ENCODE data around the gene VRK1.
A peak's percentile ranks its signal among the peaks of the same experiment; 100 is the strongest.
"Not testable (repeated sequence)": the region's sequence is repeated elsewhere in the genome, so short reads cannot be mapped to it uniquely, and the experiment has no call there.

Gene VRK1

GRCh38 chr14:96796851-96797581 lies at the start of gene VRK1:
TSS of gene VRK1 (plus strand) at chr14:96797382. CDS start at chr14:96833472, 36,090 bp downstream.
- DNase-seq: peak; percentile 86

DNA sequence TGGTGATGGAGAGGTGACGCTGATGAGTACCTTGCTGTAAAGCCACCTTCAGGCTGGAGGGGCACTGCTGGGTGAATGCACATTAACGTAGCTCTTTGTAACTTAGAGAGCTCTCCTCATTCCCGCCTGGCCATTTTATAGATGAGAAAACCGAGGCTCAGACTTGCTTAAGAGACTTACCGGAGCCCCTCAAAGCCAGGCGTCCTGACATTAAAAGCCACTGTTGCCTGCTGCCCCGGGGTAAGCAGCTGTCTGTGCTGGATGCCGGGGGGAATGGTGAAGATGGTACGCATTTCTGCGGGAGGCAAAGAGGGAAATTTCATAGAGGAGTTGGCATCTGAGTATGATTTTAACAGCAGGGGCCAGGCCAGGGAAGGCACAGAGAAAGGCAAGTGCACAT lies 49.6 kb upstream of the VRK1 start:
- DNase-seq: no peak

- no peak for DNase-seq
Measured at GRCh38 chr14:96748362-96748761, 48.8 kb upstream of the VRK1 start.

DNA sequence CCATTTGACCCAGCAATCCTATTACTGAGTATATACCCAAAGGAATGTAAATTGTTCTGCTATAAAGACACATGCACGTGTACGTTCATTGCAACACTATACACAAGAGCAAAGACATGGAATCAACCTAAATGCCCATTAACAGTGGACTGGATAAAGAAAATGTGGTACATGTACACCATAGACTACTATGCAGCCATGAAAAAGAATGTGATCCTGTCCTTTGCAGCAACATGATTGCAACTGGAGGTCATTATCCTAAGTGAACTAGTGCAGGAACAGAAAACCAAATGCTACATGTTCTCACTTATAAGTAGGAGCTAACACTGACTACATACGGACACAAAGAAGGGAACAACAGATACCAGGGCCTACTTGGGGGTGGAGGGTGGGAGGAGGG lies 45.7 kb upstream of the VRK1 start:
- no peak for DNase-seq

DNA sequence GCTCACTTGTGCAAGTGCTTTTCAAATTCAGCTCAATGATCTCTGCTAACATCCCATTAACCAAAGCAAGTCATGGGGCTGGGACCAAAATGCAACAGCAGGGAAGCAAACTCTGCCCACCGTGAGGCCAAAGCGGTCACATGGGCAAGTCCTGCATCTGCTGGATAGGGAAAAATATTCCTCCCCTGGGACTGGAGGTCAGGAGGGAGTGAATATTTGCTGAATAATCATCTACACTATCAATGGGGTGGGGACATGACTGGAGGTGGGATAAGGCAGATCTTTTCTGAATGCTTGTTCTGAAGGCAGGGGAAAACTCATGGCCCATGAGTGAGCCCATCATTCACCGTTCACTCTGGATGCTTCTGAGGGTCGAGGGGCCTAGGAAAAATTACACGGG lies 45.1 kb upstream of the VRK1 start:
- no peak for DNase-seq

DNA sequence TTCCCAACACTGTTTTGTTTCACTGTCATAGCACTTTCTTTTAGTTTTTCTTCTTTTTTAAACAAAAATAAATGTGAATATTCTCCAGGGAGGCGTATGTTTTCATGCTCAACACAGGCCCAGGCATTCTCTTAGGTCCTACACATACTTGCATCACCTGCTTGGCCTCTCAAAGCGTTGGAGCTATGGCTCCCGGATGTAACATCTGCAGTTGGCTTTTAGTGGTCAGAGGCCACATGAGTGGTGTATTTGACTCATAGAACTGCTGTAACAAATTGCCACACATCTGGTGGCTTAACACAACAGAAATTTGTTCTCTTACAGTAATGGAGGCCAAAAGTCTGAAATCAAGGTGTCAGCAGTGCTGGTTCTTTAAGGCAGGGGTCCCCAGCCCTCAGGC lies 44.6 kb upstream of the VRK1 start:
- DNase-seq: no peak

- no peak for DNase-seq
Measured at GRCh38 chr14:96754162-96754844, 42.9 kb upstream of the VRK1 start.

GRCh38 chr14:96754845-96755184 lies 42.4 kb upstream of the VRK1 start:
- DNase-seq: no peak

DNA sequence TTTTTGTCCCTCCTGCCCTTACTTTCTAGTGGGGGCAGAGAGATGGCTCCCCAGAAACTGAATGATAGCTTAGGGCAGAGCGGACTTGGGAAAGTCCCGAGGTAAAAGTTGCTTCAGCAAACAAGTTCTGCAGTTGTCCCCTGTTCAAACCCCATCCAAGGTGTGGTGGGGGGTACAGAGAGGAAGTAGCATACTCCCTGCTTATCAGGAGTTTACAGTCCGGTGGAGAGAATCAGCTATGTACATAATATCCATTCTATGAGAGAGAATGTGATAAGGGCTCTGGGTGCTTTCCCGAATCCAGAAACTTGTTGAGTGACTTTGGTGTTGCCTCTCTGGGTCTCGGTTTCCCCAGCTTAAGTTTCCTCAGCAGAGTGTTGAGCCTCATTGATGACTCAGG lies 40.4 kb upstream of the VRK1 start:
- no peak for DNase-seq

- no peak for DNase-seq
Measured at GRCh38 chr14:96757456-96757855, 39.7 kb upstream of the VRK1 start.

DNA sequence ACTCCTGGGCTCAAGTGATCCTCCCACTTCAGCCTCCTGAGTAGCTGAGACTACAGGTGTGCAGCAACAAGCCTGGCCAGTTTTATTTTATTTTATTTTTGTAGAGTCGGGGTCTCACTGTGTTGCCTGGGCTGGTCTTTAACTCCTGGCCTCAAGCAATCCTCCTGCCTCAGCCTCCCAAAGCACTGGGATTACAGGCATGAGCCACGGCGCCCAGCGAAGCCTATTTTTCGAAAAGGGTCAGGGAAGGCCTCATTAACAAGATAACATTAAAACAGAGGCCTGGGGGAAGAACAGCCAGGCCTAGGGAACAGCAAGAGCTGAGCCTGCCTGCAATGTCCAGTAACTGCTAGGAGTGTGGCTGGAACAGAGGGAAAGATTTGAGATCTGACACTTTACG lies 36.1 kb upstream of the VRK1 start:
- no peak for DNase-seq

GRCh38 chr14:96762650-96763049 lies 34.5 kb upstream of the VRK1 start:
- DNase-seq: no peak

GRCh38 chr14:96764012-96764411 lies 33.2 kb upstream of the VRK1 start:
- DNase-seq: no peak

DNA sequence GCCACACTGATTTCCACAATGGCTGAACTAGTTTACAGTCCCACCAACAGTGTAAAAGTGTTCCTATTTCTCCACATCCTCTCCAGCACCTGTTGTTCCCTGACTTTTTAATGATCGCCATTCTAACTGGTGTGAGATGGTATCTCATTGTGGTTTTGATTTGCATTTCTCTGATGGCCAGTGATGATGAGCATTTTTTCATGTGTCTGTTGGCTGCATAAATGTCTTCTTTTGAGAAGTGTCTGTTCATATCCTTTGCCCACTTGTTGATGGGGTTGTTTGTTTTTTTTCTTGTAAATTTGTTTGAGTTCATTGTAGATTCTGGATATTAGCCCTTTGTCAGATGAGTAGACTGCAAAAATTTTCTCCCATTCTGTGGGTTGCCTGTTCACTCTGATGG lies 32.0 kb upstream of the VRK1 start:
- DNase-seq: not testable (repeated sequence)

DNA sequence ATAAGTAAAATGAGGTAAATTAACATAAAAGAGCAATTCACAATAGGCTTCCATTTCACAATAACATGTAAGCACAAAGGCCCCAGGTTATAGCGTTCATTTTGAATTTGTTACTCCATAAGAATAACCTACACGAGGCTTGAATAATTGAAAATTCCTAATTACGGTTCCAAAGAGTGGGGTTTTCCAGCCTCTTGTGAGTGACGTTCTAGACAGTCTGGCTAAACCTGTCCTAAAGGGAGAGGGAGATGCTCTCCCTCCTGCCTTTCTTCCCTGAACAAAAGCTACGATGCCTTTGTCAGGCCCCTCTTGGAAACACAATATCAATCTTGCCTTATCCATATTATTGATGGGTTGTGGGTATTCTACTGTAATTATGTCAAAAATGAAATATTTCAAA lies 24.3 kb upstream of the VRK1 start:
- no peak for DNase-seq

GRCh38 chr14:96776791-96777190 lies 20.4 kb upstream of the VRK1 start:
- no peak for DNase-seq

DNA sequence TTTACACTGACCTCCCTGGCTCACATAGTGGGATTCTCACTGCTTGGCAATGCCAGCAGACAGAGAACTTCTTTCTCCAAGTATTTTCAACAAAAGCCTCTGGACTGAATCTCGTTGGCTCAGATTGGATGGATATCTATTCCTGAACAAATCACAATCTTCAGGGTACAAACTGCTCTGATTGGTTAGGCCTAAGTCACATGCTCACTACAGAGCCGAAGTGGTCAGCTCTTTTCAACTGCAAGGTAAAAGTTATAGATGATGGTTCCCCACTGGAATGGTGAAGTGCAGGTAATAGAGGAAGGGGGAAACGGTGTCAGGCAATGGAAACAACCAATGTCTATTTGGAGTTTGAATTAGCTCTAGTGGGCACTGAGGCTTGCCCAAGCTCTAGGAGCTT lies 16.7 kb upstream of the VRK1 start:
- DNase-seq: no peak

DNA sequence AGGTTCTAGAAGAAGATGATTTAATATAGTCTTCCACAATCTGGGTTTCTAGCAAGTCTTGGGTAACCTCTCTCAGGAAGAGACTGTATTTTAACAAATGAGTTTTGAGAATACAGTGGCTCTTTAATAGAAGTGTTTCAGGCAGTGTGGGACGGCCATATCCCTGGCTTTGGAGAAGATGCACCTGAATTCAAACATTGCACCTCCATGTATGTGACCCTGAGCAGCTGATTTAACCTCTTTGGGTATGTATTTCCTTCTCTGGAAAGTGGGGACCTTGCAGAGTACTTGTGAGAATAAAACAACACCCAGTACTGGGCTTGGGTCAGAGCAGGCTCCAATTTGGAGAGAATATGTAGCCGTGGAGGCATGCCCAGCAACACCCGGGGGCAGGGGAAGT lies 15.8 kb upstream of the VRK1 start:
- no peak for DNase-seq

DNA sequence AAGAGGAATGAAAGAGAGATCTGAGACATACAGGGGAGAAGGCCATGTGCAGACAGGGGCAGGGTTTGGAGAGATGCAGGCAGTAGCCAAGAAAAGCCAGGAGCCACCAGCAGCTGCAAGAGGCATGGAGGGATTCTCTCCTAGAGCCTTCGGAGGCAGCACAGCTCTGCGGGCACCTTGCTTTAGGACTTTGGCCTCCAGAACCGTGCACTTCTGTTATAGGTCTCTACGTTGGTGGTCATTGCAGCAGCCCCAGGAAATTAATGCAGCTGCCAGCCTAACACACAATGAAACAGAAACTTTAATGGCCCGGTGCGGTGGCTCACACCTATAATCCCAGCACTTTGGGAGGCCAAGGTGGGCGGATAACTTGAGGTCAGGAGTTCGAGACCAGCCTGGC lies 14.7 kb upstream of the VRK1 start:
- DNase-seq: no peak

DNA sequence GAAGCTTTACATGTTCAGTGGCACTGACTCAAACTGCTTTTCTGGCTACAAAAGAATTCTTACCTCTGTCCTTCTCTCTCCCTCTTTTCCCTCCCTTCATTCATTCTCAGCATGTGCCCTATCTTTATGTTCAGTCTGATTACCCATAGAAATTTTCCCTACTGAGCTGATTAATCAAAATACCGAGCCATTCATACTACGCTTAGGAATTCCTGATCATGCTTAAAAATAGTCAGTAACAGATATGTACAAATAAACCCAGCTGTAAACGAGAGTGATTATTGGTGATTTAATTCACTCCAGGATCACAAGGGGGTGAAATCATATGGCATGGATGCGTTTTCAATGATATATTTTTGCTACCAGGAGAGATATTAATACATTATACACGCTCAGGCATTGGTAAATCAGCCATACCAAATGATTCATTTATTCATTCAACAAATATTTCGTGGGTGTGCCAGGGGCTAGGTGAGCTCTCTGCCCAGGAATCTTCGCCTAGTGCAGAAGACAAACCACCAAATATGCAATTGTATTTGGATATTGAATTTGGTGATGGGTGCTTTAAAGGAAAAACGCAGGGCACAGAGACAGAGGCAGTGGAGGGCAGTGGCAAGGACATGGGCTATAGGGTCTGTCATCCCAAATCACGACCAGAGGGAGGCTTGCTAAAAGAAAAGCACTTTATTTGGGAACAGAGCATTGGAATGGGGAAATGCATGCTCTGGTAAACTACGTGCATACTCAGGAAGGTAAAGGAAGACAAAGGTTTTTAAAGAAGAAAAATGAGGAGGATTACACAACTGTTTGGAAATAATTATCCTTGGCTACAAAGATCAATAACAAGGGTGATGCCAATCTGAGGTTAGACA lies 13.9 kb upstream of the VRK1 start:
- DNase-seq: no peak

DNA sequence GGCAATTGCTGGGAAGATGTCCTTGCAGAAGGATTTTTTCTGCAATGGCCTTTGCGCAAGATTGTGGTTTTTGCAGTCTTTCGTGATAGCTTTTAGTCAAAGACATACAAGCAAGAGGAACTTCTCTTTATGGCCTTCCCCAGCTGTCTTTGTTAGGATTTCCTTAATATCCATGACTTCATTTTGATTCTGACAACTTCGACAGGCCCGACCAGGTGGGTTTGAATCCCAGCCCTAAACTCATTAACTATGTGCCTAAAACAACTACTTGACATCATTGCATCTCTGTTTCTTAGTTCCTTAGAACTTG lies 13.3 kb upstream of the VRK1 start:
- DNase-seq: no peak

DNA sequence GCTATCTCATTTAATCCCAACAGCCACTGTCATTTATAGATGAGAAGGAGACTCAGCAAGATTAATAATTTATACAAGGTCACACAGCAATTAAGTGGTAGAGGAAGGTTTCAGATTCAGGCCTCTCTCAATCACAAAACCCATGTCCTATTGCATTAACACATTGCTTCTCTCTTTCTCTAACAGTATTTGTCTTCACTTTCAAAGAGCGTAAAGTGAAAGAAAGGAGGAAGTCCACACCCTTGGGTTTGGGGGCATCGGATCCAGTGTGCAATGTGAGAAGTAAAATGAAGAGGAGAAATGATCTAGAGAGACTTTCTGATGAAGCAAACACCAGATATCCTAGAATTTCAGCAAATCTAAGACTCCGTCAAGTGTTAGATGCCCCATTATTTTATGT lies 7.0 kb upstream of the VRK1 start:
- no peak for DNase-seq

DNA sequence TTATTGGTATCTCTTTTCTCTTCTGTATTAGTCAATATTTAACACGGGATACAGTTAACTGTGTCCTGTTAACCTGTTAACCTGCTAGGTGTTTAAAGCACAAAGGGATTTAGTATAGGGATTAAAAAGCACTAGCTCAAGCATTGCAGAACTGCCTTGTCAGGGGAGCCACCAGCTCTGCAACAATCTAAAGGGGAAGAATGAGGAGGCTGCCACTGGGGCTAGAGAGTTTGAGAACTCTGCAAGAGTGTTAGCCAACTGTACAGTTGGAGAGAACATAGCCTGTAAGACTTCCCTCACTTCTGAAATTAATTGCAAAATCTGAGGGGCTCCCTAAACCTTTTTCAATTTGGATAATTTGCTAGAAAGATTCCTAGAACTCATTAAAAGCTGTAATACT lies 6.5 kb upstream of the VRK1 start:
- DNase-seq: no peak

- DNase-seq: no peak
Measured at GRCh38 chr14:96792003-96792402, 5.2 kb upstream of the VRK1 start.
